ENCODE data around the gene SH3PXD2A.

The SH3PXD2A gene

DNA sequence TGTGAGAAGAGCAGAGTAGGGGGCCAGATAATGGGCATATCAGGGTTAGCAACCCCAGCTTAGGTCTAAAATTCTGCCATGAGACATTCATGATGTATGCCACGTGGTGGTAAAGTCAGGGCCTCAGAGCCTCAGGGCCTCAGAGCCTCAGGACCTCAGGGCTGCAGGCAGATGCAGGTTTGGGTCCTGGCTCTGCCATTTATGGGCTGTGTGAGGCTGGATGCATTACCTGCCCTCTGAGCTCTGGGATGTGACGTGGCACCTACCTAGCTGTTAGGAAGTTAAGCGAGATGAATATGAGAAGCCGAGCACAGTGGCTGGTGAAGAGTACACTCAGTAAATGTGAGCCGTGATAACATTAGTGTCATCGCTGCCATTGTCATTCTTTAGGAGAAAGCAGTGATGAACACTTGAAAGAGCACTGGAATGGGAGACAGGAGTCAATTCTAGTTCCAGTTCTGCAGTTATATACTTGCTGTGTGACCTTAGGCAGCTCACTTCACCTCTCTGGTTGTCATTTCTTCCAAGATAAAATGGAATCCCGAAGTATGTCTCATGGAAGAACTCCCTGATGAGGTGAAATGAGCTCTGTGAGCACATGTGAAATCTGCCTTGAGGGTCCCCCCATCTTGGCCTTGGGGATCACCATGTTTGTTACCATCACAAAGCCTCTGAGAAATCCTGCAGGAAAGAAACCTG lies 127.2 kb downstream of the SH3PXD2A start:
- DNase-seq (ENCODE audit: low read depth in 1 of 2, low spot score in 1 of 2) = no peak

DNA sequence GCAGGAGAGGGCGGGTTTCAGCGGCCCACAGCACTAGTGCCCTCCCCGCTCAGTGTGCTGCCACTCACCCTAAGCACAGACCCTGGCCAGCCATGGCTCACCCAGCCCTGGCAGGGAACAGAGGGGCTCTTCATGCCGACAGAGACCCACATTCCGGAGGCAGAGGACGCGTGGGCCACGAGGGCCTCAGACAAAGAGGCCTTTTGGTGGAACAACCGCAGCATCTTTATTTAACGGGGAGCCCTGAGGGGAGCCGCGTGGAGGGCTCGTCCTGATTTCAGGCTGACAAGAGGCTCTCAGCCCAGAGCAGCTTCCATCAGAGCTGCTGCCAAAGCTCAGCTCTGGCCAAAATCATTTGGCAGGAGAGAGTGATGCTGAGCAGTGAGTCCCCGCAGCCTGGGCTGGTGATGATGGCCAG lies 127.8 kb downstream of the SH3PXD2A start:
- DNase-seq (ENCODE audit: low read depth in 1 of 2, low spot score in 1 of 2) = no peak

DNA sequence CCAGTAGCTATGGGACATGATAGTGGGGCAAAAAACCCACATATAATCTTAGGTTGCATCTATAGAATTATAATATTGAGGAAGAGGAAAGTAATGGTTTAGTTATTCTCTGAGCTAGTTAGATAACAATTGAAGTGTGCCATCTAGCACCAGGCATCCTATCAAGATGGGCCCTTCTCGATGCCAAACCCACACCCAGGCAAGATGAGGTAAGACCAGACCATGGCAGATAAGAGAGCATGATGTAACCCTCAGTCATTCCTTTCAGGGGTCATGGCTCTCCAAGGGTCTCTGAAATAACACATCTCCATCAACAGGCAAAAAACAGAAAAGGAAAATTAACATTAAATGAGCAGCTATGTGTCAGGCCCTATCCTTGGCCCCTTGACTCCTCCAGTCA lies 128.7 kb downstream of the SH3PXD2A start:
- no peak for DNase-seq (ENCODE audit: low read depth in 1 of 2, low spot score in 1 of 2)

DNA sequence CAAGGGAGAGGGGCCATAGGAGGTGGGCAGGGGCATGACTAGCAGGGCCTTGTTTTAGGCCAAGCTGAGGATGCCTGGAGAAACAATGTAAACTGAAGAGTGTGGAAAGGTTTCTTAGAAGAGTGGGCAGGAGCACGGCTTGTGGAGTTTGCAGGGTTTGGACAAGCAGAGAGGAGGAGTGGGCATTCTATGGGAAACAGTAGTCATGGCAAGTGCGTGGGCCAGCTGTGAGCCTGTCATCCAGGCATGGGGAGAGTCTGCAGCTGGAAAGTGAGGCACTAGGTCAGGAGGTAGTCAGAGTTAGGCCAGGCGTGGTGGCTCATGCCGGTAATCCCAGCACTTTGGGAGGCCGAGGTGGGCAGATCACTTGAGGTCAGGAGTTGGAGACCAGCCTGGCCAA lies 130.1 kb downstream of the SH3PXD2A start:
- no peak for DNase-seq (ENCODE audit: low read depth in 1 of 2, low spot score in 1 of 2)

DNA sequence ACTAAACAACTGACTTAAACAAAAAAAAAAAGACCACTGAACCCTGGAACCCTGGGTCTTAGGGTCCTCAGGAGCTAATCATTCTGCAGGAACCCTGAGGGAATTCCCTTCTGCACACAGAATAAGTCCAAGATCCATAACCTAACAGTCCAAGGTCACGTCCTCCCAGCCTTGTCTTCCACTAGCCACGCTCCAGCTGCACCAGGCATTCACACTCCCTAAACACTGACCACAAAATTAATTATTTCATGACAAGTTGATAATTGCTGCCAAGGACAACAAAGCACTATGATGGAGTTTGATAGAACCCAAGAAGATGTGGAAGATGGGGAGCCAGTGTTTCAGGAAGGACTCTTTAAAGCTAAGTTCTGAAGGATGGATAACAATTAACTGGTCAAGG lies 130.6 kb downstream of the SH3PXD2A start:
- DNase-seq (ENCODE audit: low read depth in 1 of 2, low spot score in 1 of 2) = no peak

DNA sequence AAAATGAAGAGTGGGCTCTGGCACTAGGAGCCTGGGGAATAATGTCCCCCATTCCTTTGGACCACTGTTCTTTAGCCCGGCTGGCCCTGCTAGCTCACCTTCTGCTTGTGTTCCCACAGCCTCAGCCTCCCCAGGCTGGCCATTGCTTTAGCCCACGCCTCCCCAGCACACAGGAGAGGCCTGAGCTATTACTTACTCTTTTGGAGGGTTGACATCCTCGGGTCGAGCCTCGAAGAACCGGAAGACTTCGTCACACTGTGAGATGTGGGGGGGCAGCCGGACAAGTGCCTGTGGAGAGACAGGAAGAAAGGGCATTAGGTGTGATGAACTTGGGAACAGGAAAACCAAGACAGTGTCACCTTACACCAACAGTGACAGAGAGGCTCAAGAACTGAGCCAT lies 131.3 kb downstream of the SH3PXD2A start:
- no peak for DNase-seq (ENCODE audit: low read depth in 1 of 2, low spot score in 1 of 2)

DNA sequence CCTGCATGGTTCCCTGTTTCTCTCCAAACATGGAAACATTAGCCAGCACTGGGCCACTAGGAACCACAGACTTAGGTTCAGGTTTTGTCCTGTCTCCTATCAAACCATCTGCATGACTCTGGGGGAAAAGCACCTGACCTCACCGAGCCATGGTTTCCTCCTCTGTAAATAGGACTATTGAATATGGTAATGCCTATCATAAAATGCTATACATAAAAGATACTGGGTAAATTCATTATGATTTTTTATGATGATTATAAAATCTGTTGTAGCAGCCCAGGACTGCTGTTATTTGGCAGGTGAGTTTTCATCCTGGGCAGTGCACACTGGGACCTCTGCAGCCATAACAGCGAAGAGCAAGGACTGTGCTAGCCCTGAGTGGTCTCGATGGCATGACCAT lies 131.8 kb downstream of the SH3PXD2A start:
- DNase-seq (ENCODE audit: low read depth in 1 of 2, low spot score in 1 of 2) = no peak

DNA sequence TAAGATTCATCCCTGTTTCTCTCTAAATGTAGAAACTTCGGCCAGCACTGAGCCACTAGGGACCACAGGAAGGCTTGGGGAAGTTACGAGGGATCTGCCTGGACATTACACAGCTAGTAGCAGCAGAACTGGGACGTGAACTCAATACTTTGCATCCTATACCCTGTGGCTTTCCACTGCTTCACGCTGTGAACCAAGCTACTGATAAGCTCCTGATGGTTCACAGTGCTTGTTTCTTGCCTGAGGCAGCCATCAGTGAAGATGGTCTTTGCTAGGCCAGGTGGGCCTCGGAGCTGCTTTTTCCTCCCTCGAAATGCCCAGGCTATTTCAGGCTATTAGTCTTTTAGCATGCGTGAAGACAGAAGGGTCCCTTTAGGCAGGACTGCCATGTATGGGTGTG lies 132.7 kb downstream of the SH3PXD2A start:
- DNase-seq (ENCODE audit: low read depth in 1 of 2, low spot score in 1 of 2) = no peak

DNA sequence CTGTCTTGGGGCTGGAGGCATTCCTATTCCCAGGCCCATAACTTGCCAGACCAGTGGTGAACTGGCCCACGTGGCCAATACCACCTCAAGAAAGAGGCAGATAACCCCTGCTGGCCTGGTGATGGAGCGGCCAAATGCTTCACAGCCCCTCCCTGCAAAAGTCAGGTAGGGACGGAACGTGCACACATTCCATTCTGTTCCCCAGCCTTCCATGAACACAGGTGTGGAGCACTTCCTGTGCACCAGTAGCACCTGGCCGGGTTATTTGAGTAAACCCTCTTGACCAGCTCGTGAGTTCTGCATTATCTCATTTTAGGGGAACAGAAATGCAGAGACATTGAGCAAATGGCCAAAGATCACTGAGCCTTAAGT lies 134.4 kb downstream of the SH3PXD2A start:
- DNase-seq (ENCODE audit: low read depth in 1 of 2, low spot score in 1 of 2) = no peak

DNA sequence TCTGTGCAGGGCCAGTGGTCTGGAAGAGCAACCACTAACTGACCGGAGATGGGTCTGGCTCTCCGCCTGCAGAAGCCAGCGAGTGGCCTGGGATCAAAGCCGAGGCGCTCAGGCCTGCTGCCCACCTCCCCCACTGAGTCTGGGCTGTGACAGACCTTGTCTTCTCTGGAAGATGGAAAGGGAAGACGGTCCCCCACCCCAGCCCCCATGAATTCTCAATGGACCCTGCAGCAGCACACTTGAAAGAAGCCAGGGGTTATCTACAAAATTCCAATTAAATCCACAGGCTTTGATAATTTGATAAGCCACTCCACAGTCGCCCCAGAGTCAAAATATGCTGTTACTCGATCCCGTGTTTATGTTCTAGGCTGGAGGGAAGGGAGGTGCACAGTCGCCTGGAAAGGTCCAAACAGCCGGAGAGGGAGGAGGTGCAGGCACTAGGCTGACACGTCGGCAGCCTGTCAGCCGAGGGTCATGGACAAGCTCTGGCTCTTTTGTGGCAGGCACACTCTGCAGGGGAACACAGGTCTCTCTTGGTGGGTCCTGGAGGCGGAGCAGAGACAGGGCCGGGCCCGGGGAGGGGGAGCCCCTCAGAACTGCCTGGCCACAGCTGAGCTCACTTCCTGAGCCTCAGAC lies 134.9 kb downstream of the SH3PXD2A start:
- DNase-seq (ENCODE audit: low read depth in 1 of 2, low spot score in 1 of 2) = no peak

DNA sequence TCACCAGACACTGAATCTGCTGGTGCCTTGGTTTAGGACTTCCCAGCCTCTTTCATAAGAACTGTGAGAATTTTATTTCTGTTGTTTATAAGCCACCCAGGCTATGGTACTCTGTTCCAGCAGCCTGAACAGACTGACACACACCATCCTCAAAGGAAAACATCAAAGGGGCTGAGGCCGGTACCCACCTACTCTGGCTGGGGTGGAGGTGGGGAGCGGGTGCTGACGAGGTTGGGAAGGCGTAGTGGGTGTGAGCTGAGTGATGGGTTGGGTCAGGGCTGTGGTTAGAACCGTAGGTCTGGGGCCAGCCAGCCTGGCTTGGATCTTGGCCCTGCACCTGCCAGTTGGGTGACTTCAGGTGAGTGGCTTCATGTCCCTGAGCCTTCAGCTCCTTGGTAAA lies 136.3 kb downstream of the SH3PXD2A start:
- DNase-seq (ENCODE audit: low read depth in 1 of 2, low spot score in 1 of 2) = no peak

DNA sequence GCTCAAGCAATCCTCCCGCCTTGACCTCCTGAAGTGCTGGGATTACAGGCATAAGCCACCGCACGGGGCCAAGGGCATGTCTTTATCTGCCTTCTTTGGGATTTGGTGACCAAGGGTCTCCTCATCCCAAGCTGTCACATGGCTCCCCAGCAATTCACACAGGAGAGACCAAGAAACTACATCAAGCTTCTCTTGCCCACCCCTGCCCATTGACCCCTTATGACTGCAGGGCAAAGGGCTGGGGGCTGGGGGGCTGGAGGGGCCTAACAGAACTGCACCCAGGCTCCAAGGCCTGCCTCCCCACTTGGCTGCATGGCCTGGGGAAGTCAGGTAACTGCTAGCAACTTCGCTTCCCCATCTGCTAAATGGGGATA lies 137.1 kb downstream of the SH3PXD2A start:
- DNase-seq (ENCODE audit: low read depth in 1 of 2, low spot score in 1 of 2) = no peak

DNA sequence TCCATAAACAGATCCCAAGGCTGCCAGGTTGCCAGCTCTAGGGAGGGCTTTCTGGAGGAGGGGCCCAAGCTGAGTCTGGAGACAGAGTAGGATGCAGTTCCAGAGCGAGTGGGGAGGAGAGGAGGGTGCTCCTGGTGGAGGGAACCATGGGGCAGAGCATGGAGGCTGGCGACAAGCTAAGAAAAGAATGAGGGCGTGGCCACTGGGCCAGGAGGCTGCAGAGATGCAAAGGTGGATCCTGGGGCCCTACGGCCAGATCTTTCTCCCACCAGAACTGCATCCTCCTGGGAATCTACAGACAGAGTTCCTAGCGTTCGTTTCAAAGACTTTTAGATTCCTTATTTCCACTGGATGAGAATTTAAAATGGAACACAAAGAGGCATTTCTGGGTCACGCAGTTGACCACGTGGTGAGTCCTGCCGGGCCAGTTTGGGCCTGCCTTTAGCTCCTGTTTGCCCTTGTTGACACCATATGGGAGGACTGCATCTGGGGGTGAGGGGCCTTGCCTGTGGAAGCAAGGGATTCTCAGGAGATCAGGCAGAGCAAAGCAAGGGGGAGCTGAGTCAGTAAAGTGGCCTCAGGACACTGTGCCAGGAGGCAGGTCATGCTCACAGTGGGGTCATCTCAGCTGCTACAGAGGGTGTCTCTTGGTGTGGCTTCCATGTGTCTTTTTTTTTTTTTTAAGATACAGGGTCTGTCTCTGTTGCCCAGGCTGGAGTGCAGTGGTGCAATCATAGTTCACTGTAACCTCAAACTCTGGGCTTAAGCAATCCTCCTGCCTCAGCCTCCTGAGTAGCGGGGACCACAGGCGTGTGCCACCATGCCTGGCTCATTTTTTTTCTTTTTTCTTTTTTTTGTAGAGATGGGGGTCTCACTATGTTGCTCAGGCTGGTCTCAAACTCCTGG lies 137.8 kb downstream of the SH3PXD2A start:
- no peak for DNase-seq (ENCODE audit: low read depth in 1 of 2, low spot score in 1 of 2)

DNA sequence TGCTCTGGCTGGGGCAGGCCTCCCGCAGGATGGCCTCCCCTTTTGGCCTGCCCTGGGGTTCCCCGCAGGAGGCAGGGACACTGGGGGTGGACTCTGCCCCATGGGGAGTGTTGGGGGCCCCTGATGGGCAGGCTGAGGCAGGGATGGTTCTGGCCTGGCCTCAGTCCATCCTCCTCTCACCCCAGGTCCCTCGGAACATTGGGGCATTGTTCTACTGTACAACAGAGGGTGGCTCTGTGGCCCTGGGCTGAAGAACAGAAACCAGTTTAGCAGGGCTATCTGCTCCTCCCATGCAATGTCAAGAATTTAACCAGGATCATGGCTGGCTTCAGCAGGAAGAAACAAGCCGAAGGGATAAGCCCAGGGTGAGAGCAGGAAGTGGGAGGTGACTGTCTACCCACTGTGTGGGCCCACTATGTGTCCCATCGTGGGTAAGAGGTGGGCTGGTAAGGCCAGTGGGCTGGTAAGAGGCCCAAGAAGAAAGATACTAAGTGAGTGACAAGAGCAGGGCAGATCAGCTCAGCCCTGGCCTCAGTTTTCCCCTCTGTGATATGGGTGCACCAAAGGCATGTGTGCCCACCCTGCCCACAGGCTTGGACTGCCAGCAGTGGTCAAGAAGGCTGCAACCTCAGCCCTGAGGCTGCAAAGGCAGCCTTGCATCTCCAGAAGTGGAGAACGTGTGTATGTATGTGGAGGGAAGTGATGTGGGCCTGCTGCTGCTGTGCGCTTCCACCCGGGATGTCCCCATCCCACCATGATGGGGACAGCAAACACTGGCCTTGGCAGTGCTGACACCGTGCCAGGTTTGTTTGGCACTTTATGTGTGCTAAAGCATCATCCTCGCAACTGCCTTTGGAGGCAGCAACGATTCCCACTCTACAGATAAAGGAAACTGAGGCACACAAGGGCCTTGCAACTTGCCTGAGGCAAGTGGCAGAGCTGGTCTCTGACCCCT lies 138.9 kb downstream of the SH3PXD2A start:
- DNase-seq (ENCODE audit: low read depth in 1 of 2, low spot score in 1 of 2) = no peak

DNA sequence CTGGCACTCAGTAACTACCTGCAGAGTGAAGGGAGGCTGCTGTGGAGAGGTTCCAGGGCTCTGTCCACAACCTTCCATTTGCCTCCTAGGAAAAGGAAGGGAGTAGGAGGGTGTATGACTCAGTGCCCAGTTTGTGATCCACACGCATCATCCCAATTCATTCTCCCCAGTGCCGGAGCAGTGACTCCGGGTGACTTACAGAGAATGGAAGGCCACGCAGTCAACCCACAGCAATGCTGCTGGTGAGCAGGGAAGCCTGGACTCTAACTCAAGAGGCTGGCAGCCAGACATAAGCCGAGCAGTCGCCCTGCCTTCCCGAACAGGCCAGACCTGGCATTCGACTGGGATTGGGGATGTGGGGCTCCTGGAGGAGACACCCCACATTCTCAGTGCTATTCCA lies 139.9 kb downstream of the SH3PXD2A start:
- DNase-seq (ENCODE audit: low read depth in 1 of 2, low spot score in 1 of 2) = no peak

DNA sequence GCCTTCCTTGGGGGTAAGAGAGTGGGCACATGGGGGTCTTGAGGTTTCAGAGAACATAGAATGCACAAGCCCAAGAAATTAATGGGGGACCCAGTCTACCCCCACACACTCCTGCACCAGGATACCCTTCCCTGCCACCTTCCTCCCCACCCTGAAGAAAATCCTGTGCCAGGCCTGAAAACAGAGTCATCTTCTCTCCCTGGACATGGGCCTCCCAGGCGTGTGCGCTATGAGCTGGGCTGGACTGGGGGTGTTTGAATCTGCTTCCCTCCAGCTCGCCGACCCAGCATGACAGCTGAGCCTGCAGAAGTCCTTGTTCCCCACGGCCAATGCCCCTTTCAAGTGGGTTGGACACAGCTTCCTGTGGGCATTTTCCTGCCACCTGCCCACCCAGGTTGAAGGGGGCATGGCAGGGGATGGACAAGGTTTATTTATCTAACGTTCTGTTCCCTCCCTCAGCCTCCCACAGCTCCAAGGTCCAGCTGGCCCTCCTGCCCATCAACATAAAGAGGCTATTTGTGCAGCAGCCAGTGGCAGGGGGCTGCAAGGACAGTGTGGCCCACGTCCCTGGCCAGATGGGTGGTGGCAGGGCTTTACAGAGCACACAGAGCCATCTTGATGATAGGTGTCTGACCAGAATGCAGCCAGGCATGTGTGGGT lies 141.0 kb downstream of the SH3PXD2A start:
- DNase-seq (ENCODE audit: low read depth in 1 of 2, low spot score in 1 of 2) = no peak

DNA sequence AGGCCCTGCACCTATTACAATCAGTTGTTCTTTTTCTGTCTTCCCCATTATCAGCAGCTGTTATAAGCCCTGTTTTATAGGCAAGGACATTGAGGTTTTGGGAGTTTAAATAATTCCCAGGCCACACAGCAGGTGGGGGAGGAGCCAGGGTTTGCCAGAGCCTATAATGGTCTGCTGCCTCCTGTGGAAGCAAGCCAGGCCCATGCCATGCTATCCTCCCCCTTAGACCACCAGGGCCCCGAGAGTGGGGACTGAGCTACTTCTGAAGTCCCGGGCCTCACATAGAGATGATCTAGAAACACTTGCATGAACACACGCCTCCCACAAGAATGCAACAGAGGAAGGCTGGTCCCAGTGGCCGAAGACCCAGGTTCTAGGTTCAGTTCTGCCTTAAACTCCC lies 141.7 kb downstream of the SH3PXD2A start:
- DNase-seq (ENCODE audit: low read depth in 1 of 2, low spot score in 1 of 2) = no peak

DNA sequence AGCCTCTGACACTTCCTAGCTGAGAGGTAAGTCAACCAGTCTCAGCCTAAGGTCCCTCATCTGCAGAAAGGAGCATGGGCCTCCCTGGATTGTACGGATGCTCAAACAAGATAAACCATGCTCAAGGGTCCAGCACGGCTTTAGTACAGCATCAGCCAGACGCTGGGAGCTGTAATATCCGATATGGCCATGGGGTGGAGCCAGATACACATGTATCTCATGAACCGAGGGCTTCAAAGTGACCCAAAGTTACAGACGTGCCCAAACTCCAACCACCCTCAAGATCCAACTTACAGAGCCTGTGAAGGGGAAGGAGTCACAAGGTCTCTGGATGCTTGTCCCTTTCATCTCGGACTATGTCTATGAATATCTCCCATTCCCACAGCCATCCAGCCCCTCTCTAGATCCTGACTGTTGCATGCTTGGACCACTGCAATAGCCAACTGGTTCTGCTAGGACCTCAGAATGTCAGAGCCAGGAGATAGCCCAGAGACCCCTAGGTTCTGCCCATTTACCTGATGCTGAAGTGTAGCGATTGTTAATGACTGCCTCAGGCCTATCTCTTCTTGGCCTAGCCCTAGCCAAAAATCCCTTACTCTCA lies 142.4 kb downstream of the SH3PXD2A start:
- peak; percentile 74 to 81 for DNase-seq (ENCODE audit: low read depth in 1 of 2, low spot score in 1 of 2)

DNA sequence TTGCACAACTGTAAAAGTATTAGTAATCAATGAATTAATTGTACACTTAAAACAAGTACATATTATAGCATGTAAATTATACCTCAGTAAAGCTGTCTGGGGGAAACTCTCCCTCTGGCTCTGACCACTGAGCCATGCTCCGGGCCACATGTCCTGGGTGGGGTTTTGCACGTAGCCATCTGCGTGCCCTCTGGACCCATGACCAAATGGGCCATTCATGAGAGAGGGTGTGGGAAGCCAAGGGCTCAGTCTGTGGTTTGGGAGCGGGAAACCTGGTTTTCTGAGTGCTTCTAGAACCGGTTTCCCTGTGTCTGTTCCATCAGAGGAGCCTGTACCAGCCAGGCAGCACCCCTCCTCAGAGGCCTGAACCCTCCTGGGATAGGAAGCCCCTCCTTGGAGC lies 143.2 kb downstream of the SH3PXD2A start:
- DNase-seq (ENCODE audit: low read depth in 1 of 2, low spot score in 1 of 2) = no peak

DNA sequence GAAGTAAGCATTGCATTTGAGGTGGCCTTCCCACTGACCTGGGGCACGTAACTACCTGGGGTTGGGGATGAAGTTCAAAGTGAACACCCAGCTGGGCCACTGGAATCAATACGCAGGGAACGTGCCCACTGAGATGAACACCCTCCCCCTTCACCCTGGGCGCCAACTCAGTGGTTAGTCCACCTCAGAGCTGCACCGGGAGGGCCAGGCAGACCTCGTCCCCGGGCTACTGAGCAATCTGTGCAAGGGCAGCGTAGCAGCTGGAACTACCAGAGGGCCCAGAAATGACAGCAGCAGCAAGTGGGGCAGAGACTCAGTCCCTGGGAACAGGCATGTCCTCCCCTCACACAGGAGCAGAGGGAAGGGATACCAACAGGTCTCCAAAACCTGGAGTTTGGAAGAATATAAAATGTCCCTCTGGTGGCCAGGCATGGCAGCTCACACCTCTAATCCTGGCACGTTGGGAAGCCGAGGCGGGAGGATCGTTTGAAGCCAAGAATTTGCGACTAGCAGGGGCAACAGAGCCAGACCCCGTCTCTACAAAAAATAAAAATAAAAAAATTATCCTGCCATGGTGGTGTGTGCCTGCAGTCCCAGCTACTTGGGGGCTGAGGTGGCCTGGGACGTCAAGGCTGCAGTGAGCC lies 143.9 kb downstream of the SH3PXD2A start:
- DNase-seq (ENCODE audit: low read depth in 1 of 2, low spot score in 1 of 2) = no peak
